Effector memory CD4-positive, alpha-beta T cell (primary cell): Measurements from ENCODE around the gene DNAI7.
A peak's percentile ranks its signal among the peaks of the same experiment; 100 is the strongest.

ENCODE experiments used
- DNase-seq, 3 donors: peaks; one replicate each; pipeline ENCODE4 v3.0.0-alpha.2; 2020
- H3K27ac ChIP-seq: 2 replicates; pipeline ENCODE4 v1.7.0; 2013; ENCODE audit warnings: mild to moderate bottlenecking, low read length, moderate library complexity; ENCODE audit not compliant: insufficient read depth, poor library complexity, severe bottlenecking
- H3K27me3 ChIP-seq: replicated peaks from 2 replicates; pipeline ENCODE4 v1.7.0; 2013; ENCODE audit warnings: mild to moderate bottlenecking, low read length; ENCODE audit not compliant: insufficient read depth, control insufficient read depth, poor library complexity, severe bottlenecking
- H3K36me3 ChIP-seq: 2 replicates; pipeline ENCODE4 v1.7.0; 2013; ENCODE audit warnings: mild to moderate bottlenecking, low read length, moderate library complexity; ENCODE audit not compliant: control insufficient read depth, insufficient read depth
- H3K4me1 ChIP-seq: 2 replicates; pipeline ENCODE4 v1.7.0; 2013; ENCODE audit warnings: low read length, mild to moderate bottlenecking; ENCODE audit not compliant: control insufficient read depth, insufficient read depth, poor library complexity, severe bottlenecking
- H3K4me3 ChIP-seq: 2 replicates; pipeline ENCODE4 v1.7.0; 2013; ENCODE audit warnings: low read length, low read depth, mild to moderate bottlenecking; ENCODE audit not compliant: insufficient read depth, poor library complexity, severe bottlenecking
- H3K9me3 ChIP-seq: 2 replicates; pipeline ENCODE4 v1.7.0; 2013; ENCODE audit warnings: mild to moderate bottlenecking, low read length, moderate library complexity; ENCODE audit not compliant: control insufficient read depth

DNAI7 gene

GRCh38 chr12:25186038-25186787, 8.7 kb downstream of the DNAI7 start:
- Histone ChIP-seq H3K9me3 (no peaks in the 10 kb centered on the region), H3K4me3 (peak overlapping the region; percentile 42), H3K27ac (peak overlapping the region; percentile 44), H3K27me3 (no peaks in the 10 kb centered on the region), H3K4me1 (no peaks in the 10 kb centered on the region), H3K36me3 (no peaks in the 10 kb centered on the region)
- no peak for DNase-seq

GRCh38 chr12:25184132-25184531, 10.8 kb downstream of the DNAI7 start:
- Histone ChIP-seq H3K4me3 (no peak overlapping the region), H3K4me1 (no peaks in the 10 kb centered on the region), H3K27ac (no peak overlapping the region), H3K9me3 (no peaks in the 10 kb centered on the region), H3K36me3 (no peaks in the 10 kb centered on the region), H3K27me3 (no peaks in the 10 kb centered on the region)
- DNase-seq: no peak

GRCh38 chr12:25182765-25183164, 12.2 kb downstream of the DNAI7 start:
- no peak for DNase-seq
- H3K27me3 ChIP-seq: no peaks in the 10 kb centered on the region
- no peak overlapping the region for H3K4me3 ChIP-seq
- H3K9me3 ChIP-seq: no peaks in the 10 kb centered on the region
- H3K4me1 ChIP-seq: no peaks in the 10 kb centered on the region
- H3K36me3 ChIP-seq: no peaks in the 10 kb centered on the region
- no peak overlapping the region for H3K27ac ChIP-seq

GRCh38 chr12:25162866-25163265, 32.1 kb downstream of the DNAI7 start:
- Histone ChIP-seq H3K4me3 (no peak overlapping the region), H3K4me1 (no peaks in the 10 kb centered on the region), H3K36me3 (no peaks in the 10 kb centered on the region), H3K27ac (no peak overlapping the region), H3K27me3 (no peaks in the 10 kb centered on the region), H3K9me3 (no peaks in the 10 kb centered on the region)
- no peak for DNase-seq

GRCh38 chr12:25156061-25156460, 38.9 kb downstream of the DNAI7 start:
- Histone ChIP-seq H3K9me3 (no peaks in the 10 kb centered on the region), H3K4me1 (no peaks in the 10 kb centered on the region), H3K4me3 (no peak overlapping the region), H3K27ac (no peak overlapping the region), H3K27me3 (no peaks in the 10 kb centered on the region), H3K36me3 (no peaks in the 10 kb centered on the region)
- DNase-seq: no peak

- H3K27ac ChIP-seq: no peak overlapping the region
- no peaks in the 10 kb centered on the region for H3K4me1 ChIP-seq
- H3K9me3 ChIP-seq: no peaks in the 10 kb centered on the region
- no peak for DNase-seq
- H3K36me3 ChIP-seq: no peaks in the 10 kb centered on the region
- H3K4me3 ChIP-seq: peak overlapping the region; percentile 24
- no peaks in the 10 kb centered on the region for H3K27me3 ChIP-seq
Measured at GRCh38 chr12:25155022-25155576, 39.9 kb downstream of the DNAI7 start.

- H3K4me3 ChIP-seq: no peak overlapping the region
- H3K36me3 ChIP-seq: no peaks in the 10 kb centered on the region
- no peak overlapping the region for H3K27ac ChIP-seq
- no peak for DNase-seq
- no peaks in the 10 kb centered on the region for H3K4me1 ChIP-seq
- no peaks in the 10 kb centered on the region for H3K27me3 ChIP-seq
- no peaks in the 10 kb centered on the region for H3K9me3 ChIP-seq
Measured at GRCh38 chr12:25152055-25152454, 42.9 kb downstream of the DNAI7 start.

- no peaks in the 10 kb centered on the region for H3K27me3 ChIP-seq
- no peaks in the 10 kb centered on the region for H3K36me3 ChIP-seq
- H3K4me3 ChIP-seq: no peak overlapping the region
- DNase-seq: no peak
- no peaks in the 10 kb centered on the region for H3K9me3 ChIP-seq
- no peak overlapping the region for H3K27ac ChIP-seq
- no peaks in the 10 kb centered on the region for H3K4me1 ChIP-seq
Measured at GRCh38 chr12:25151476-25151875, 43.5 kb downstream of the DNAI7 start.

GRCh38 chr12:25146686-25147085, 48.3 kb downstream of the DNAI7 start:
- no peaks in the 10 kb centered on the region for H3K27me3 ChIP-seq
- DNase-seq: no peak
- no peaks in the 10 kb centered on the region for H3K36me3 ChIP-seq
- H3K4me1 ChIP-seq: no peaks in the 10 kb centered on the region
- no peak overlapping the region for H3K4me3 ChIP-seq
- no peak overlapping the region for H3K27ac ChIP-seq
- H3K9me3 ChIP-seq: no peaks in the 10 kb centered on the region

- H3K4me3 ChIP-seq: no peak overlapping the region
- no peak overlapping the region for H3K27ac ChIP-seq
- DNase-seq: no peak
- H3K9me3 ChIP-seq: no peaks in the 10 kb centered on the region
- H3K4me1 ChIP-seq: no peaks in the 10 kb centered on the region
- H3K36me3 ChIP-seq: no peaks in the 10 kb centered on the region
- H3K27me3 ChIP-seq: no peaks in the 10 kb centered on the region
Measured at GRCh38 chr12:25135531-25136154, 59.3 kb downstream of the DNAI7 start.
